ENCODE data around the gene TBCD. TPM values are rescaled to one million over a fixed set of nuclear protein-coding genes. Genes with fewer than 3 reads are reported as not detected.

Gene TBCD
- total RNA-seq, 1 donor from 2014 or later = 31.8 TPM

DNA sequence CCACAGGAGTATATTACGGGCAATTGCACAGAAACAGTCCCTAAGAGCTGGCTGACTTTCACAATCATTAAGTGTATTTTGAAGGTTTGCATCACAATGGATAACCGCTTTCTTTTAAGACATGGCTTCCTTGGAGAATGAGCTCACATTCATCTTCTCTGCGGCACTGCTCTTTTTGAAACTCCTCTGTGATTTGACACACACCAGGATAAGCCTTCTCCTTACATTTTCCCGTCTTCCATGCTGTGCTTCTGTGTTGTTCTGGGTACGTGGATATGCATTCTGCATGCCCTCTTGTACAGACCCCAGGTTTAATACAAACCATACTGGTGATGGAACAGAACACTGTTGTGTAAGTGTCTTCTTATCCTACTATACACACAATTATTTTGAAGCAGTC, 238.0 kb downstream of the TBCD start:
- DNase-seq (ENCODE audit: low read depth) (no peak), FAIRE-seq (no peak)
- no peak overlapping the region for H3K27ac Mint-ChIP-seq (ENCODE audit: unreplicated experiment)
- no peak overlapping the region for H3K4me3 Mint-ChIP-seq (ENCODE audit: unreplicated experiment)
- Histone ChIP-seq H3K27ac (ENCODE audit: low read depth, low read length) (no peak overlapping the region), H3K9ac (ENCODE audit: low read length) (no peak overlapping the region), H3K4me2 (ENCODE audit: low read length) (no peak overlapping the region), H3K79me2 (ENCODE audit: insufficient read depth, low read length) (no peaks in the 10 kb centered on the region), H3K4me1 (ENCODE audit: insufficient read depth, low read length) (peaks cover 10% of the 10 kb centered on the region), H2AFZ (ENCODE audit: low read depth, low read length) (no peak overlapping the region), H3K9me3 (ENCODE audit: insufficient read depth, low read depth, low read length) (no peaks in the 10 kb centered on the region), H3K27me3 (ENCODE audit: insufficient read depth, low read length) (no peaks in the 10 kb centered on the region), H4K20me1 (ENCODE audit: insufficient read depth, low read length) (no peaks in the 10 kb centered on the region), H3K4me3 (ENCODE audit: insufficient read depth, low read depth, low read length) (no peak overlapping the region), H3K36me3 (ENCODE audit: insufficient read depth, low read length) (no peaks in the 10 kb centered on the region)
- H3K36me3 Mint-ChIP-seq (ENCODE audit: low read depth, unreplicated experiment) = peaks cover 1% of the 10 kb centered on the region
- peaks cover 22% of the 10 kb centered on the region for H3K9me3 Mint-ChIP-seq (ENCODE audit: unreplicated experiment)
- no peaks in the 10 kb centered on the region for H3K27me3 Mint-ChIP-seq (ENCODE audit: low read depth, unreplicated experiment)
- peaks cover 14% of the 10 kb centered on the region for H3K4me1 Mint-ChIP-seq (ENCODE audit: low read depth, unreplicated experiment)
- TF ChIP-seq EZH2 (IDR thresholded peaks at IDR 0.05; ENCODE audit: insufficient read depth, low read length) = no peak
- TF ChIP-seq, protein P1, sequence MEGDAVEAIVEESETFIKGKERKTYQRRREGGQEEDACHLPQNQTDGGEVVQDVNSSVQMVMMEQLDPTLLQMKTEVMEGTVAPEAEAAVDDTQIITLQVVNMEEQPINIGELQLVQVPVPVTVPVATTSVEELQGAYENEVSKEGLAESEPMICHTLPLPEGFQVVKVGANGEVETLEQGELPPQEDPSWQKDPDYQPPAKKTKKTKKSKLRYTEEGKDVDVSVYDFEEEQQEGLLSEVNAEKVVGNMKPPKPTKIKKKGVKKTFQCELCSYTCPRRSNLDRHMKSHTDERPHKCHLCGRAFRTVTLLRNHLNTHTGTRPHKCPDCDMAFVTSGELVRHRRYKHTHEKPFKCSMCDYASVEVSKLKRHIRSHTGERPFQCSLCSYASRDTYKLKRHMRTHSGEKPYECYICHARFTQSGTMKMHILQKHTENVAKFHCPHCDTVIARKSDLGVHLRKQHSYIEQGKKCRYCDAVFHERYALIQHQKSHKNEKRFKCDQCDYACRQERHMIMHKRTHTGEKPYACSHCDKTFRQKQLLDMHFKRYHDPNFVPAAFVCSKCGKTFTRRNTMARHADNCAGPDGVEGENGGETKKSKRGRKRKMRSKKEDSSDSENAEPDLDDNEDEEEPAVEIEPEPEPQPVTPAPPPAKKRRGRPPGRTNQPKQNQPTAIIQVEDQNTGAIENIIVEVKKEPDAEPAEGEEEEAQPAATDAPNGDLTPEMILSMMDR (IDR thresholded peaks at IDR 0.05; ENCODE audit: insufficient read depth, low read depth, low read length) = no peak

DNA sequence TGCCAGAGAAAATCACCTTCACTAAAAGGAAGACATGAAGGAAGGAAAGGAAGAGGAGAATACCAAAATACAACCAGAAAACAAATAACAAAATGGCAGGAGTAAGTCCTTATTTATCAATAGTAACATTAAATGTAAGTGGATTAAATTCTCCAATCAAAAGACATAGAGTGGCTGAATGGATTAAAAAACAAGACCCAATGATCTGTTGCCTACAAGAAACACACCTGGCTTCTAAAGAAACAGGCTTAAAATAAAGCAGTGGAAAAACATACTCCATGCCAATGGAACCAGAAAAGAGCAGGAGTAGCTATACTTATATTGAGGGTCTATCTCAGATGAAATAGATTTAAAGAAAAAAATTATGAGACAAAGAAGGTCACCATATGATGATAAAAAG, 241.1 kb downstream of the TBCD start:
- H3K27ac Mint-ChIP-seq (ENCODE audit: unreplicated experiment) = no peak overlapping the region

More for the DNA sequence above, 241.1 kb downstream of the TBCD start:
- H3K36me3 ChIP-seq (ENCODE audit: insufficient read depth, low read length) = no peaks in the 10 kb centered on the region
- H3K9me3 Mint-ChIP-seq (ENCODE audit: unreplicated experiment) = peaks cover 20% of the 10 kb centered on the region
- no peak overlapping the region for H3K9ac ChIP-seq (ENCODE audit: low read length)
- H3K4me3 Mint-ChIP-seq (ENCODE audit: unreplicated experiment) = no peak overlapping the region
- TF ChIP-seq, protein P1 (IDR thresholded peaks at IDR 0.05; ENCODE audit: insufficient read depth, low read depth, low read length) = no peak
- TF ChIP-seq EZH2 (IDR thresholded peaks at IDR 0.05; ENCODE audit: insufficient read depth, low read length) = no peak
- no peak overlapping the region for H3K4me3 ChIP-seq (ENCODE audit: insufficient read depth, low read depth, low read length)
- no peaks in the 10 kb centered on the region for H3K9me3 ChIP-seq (ENCODE audit: insufficient read depth, low read depth, low read length)
- H3K27ac ChIP-seq (ENCODE audit: low read depth, low read length) = no peak overlapping the region
- no peak for FAIRE-seq
- no peak for DNase-seq (ENCODE audit: low read depth)
- no peaks in the 10 kb centered on the region for H3K4me1 ChIP-seq (ENCODE audit: insufficient read depth, low read length)
- H3K4me2 ChIP-seq (ENCODE audit: low read length) = no peak overlapping the region
- H2AFZ ChIP-seq (ENCODE audit: low read depth, low read length) = no peak overlapping the region
- no peaks in the 10 kb centered on the region for H3K27me3 Mint-ChIP-seq (ENCODE audit: low read depth, unreplicated experiment)
- H3K27me3 ChIP-seq (ENCODE audit: insufficient read depth, low read length) = no peaks in the 10 kb centered on the region
- H3K36me3 Mint-ChIP-seq (ENCODE audit: low read depth, unreplicated experiment) = peaks cover 4% of the 10 kb centered on the region
- no peaks in the 10 kb centered on the region for H3K4me1 Mint-ChIP-seq (ENCODE audit: low read depth, unreplicated experiment)
- H3K79me2 ChIP-seq (ENCODE audit: insufficient read depth, low read length) = no peaks in the 10 kb centered on the region
- no peaks in the 10 kb centered on the region for H4K20me1 ChIP-seq (ENCODE audit: insufficient read depth, low read length)

Other genes starting within 250 kb of the TBCD start
- gene FOXK2, start 232.3 kb upstream of the TBCD start, total RNA-seq = 57.9 and 68.0 TPM in 2 replicates
- 74.3 and 75.4 TPM in 2 replicates for gene WDR45B, start 103.6 kb upstream of the TBCD start, total RNA-seq
- gene RAB40B, start 53.4 kb upstream of the TBCD start, total RNA-seq = 15.8 and 17.5 TPM in 2 replicates
- 14.8 and 15.4 TPM in 2 replicates for gene FN3KRP, start 35.4 kb upstream of the TBCD start, total RNA-seq
- 4.0 and 4.1 TPM in 2 replicates for gene FN3K, start 16.4 kb upstream of the TBCD start, total RNA-seq
- gene ZNF750, start 88.0 kb downstream of the TBCD start, total RNA-seq = 0.07 and 0.34 TPM in 2 replicates